Peyer's patch (tissue), 4 donors: ENCODE measurements around the gene DSC2.

ENCODE experiments used
- CTCF ChIP-seq, 6 experiments: fragments of 450-650 bp in 4 of 6; fragments of 200-600 bp in 2 of 6; sonication (generic) in 1 of 6; IDR thresholded peaks; one replicate each; pipeline ENCODE4 v1.5.1; 2017 to 2019; ENCODE audit warnings: antibody characterized with exemption in 6 of 6, mild to moderate bottlenecking in 3 of 6, moderate library complexity in 1 of 6
- POLR2A ChIP-seq, 2 donors: fragments of 450-650 bp; IDR thresholded peaks; one replicate each; pipeline ENCODE4 v1.5.1; 2017; ENCODE audit warnings: antibody characterized with exemption in 2 of 2, mild to moderate bottlenecking in 2 of 2, moderate library complexity in 2 of 2

DNA sequence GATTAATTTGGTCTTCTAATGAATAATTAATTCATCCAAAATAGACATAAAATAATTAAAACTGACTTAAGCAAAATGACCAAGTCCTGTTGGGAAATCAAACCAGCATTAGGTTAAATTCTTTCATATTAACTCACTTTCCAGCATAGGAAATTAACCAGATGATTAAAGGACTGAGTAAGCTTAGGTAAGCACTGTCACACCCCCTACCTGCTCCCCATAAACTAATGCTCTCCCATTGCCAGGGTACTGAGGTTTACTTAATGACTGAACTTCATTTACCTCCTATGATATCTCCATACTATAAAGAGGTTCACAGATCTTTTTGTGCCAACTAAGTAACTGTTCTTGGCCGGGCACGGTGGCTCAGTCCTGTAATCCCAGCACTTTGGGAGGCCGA, 13.7 kb downstream of the DSC2 start:
- TF ChIP-seq CTCF (IDR thresholded peaks at IDR 0.05) (no peak), POLR2A (IDR thresholded peaks at IDR 0.05) (no peak)
